HEK293 (cell line): ENCODE measurements around the gene RNF113B.

Source experiments
- CTCF ChIA-PET: fragments of 350-600 bp; formaldehyde crosslinking; extraction: SDS; loops from one replicate; lab custom pipeline; 2021; ENCODE audit warnings: antibody characterized with exemption; lab: Yijun Ruan, JAX
- POLR2A ChIA-PET: fragments of 300-600 bp; formaldehyde crosslinking; extraction: SDS; loops from one replicate; lab custom pipeline; 2020; ENCODE audit warnings: antibody characterized with exemption, inconsistent platforms; lab: Yijun Ruan, JAX
- H3K27ac ChIP-seq: fragments of 200-500 bp; sonication (Bioruptor generic); 2 replicates; pipeline ENCODE4 v1.5.1; 2014; ENCODE audit warnings: low read depth, low read length, control low read depth, inconsistent platforms; ENCODE audit errors: extremely low read depth
- H3K36me3 ChIP-seq, 2 experiments: fragments of 200-500 bp in 1 of 2; sonication (Bioruptor generic) in 1 of 2; 1 replicate in 1 of 2; 2 replicates in 1 of 2; pipeline ENCODE4 v1.5.1; 2014 to 2017; ENCODE audit warnings: inconsistent platforms in 2 of 2, low read length in 2 of 2; ENCODE audit not compliant: control insufficient read depth in 2 of 2, insufficient read depth in 1 of 2
- H3K4me1 ChIP-seq: fragments of 200-500 bp; sonication (Bioruptor generic); 2 replicates; pipeline ENCODE4 v1.5.1; 2014; ENCODE audit warnings: mild to moderate bottlenecking, low read length, inconsistent platforms; ENCODE audit not compliant: control insufficient read depth, insufficient read depth
- H3K4me3 ChIP-seq: 2 replicates; pipeline ENCODE4 v1.5.1; 2011; ENCODE audit warnings: low read depth, mild to moderate bottlenecking, control low read depth, low read length, moderate library complexity
- H3K9me3 ChIP-seq: fragments of 200-500 bp; sonication (Bioruptor generic); 2 replicates; pipeline ENCODE4 v1.5.1; 2014; ENCODE audit warnings: low read depth, low read length, inconsistent platforms; ENCODE audit not compliant: control insufficient read depth, insufficient read depth
- FEZF1 ChIP-seq: fragments of 450-650 bp; formaldehyde crosslinking; IDR thresholded peaks from 2 replicates; pipeline ENCODE4 v1.5.1; 2016; ENCODE audit warnings: missing biosample characterization, missing genetic modification characterization
- GLI4 ChIP-seq: fragments of 450-650 bp; formaldehyde crosslinking; IDR thresholded peaks from 2 replicates; pipeline ENCODE4 v1.5.1; 2016; ENCODE audit warnings: missing biosample characterization, missing genetic modification characterization
- KLF8 ChIP-seq: fragments of 450-650 bp; formaldehyde crosslinking; IDR thresholded peaks from 2 replicates; pipeline ENCODE4 v1.5.1; 2016; ENCODE audit warnings: missing biosample characterization, missing genetic modification characterization
- MZF1 ChIP-seq: fragments of 450-650 bp; formaldehyde crosslinking; IDR thresholded peaks from 2 replicates; pipeline ENCODE4 v1.5.1; 2017; ENCODE audit warnings: missing biosample characterization, missing genetic modification characterization, borderline replicate concordance
- PRDM1 ChIP-seq: fragments of 450-650 bp; formaldehyde crosslinking; IDR thresholded peaks from 2 replicates; pipeline ENCODE4; 2016; ENCODE audit warnings: missing biosample characterization, missing genetic modification characterization
- SP7 ChIP-seq: fragments of 450-650 bp; formaldehyde crosslinking; IDR thresholded peaks from 2 replicates; pipeline ENCODE4 v1.5.1; 2016; ENCODE audit warnings: missing biosample characterization, missing genetic modification characterization
- WT1 ChIP-seq: fragments of 450-650 bp; formaldehyde crosslinking; IDR thresholded peaks from 2 replicates; pipeline ENCODE4 v1.5.1; 2016; ENCODE audit warnings: missing biosample characterization, missing genetic modification characterization
- ZBTB17 ChIP-seq: fragments of 450-650 bp; formaldehyde crosslinking; IDR thresholded peaks from 2 replicates; pipeline ENCODE4 v1.5.1; 2016; ENCODE audit warnings: missing biosample characterization, missing genetic modification characterization
- ZBTB48 ChIP-seq: fragments of 450-650 bp; formaldehyde crosslinking; IDR thresholded peaks from 2 replicates; pipeline ENCODE4 v1.5.1; 2016; ENCODE audit warnings: missing biosample characterization, missing genetic modification characterization
- ZEB2 ChIP-seq: fragments of 450-650 bp; formaldehyde crosslinking; IDR thresholded peaks from 2 replicates; pipeline ENCODE4 v1.5.1; 2016; ENCODE audit warnings: missing biosample characterization, missing genetic modification characterization
- ZNF133 ChIP-seq: fragments of 450-650 bp; formaldehyde crosslinking; IDR thresholded peaks from 2 replicates; pipeline ENCODE4 v1.5.1; 2016; ENCODE audit warnings: missing biosample characterization, missing genetic modification characterization
- ZNF248 ChIP-seq: fragments of 450-650 bp; formaldehyde crosslinking; IDR thresholded peaks from 2 replicates; pipeline ENCODE4 v1.5.1; 2017; ENCODE audit warnings: missing biosample characterization, missing genetic modification characterization
- ZNF366 ChIP-seq: fragments of 450-650 bp; formaldehyde crosslinking; conservative IDR thresholded peaks from 2 replicates; pipeline ENCODE4 v1.5.1; 2016; ENCODE audit warnings: missing biosample characterization, missing genetic modification characterization
- ZNF629 ChIP-seq: fragments of 450-650 bp; formaldehyde crosslinking; IDR thresholded peaks from 2 replicates; pipeline ENCODE4 v1.5.1; 2017; ENCODE audit warnings: missing biosample characterization, missing genetic modification characterization
- TF ChIP-seq, protein P1 (sequence below): fragments of 450-650 bp; formaldehyde crosslinking; IDR thresholded peaks from 2 replicates; pipeline ENCODE4 v1.5.1; 2017; ENCODE audit warnings: missing biosample characterization, missing genetic modification characterization
- TF ChIP-seq, protein P2 (sequence below): fragments of 450-650 bp; formaldehyde crosslinking; IDR thresholded peaks from 2 replicates; pipeline ENCODE4 v1.5.1; 2016; ENCODE audit warnings: missing biosample characterization, missing genetic modification characterization
- TF ChIP-seq, protein P3 (sequence below): fragments of 450-650 bp; formaldehyde crosslinking; IDR thresholded peaks from 2 replicates; pipeline ENCODE4 v1.5.1; 2016; ENCODE audit warnings: missing biosample characterization, missing genetic modification characterization
- TF ChIP-seq, protein P4 (sequence below): fragments of 450-650 bp; formaldehyde crosslinking; IDR thresholded peaks from 2 replicates; pipeline ENCODE4 v1.5.1; 2017; ENCODE audit warnings: missing biosample characterization, missing genetic modification characterization
- TF ChIP-seq, protein P5 (sequence below): fragments of 450-650 bp; formaldehyde crosslinking; IDR thresholded peaks from 2 replicates; pipeline ENCODE4; 2016; ENCODE audit warnings: missing biosample characterization, missing genetic modification characterization
- TF ChIP-seq, protein P6 (sequence below): fragments of 450-650 bp; formaldehyde crosslinking; IDR thresholded peaks from 2 replicates; pipeline ENCODE4 v1.5.1; 2016; ENCODE audit warnings: missing biosample characterization, missing genetic modification characterization, borderline replicate concordance

The RNF113B gene

DNA sequence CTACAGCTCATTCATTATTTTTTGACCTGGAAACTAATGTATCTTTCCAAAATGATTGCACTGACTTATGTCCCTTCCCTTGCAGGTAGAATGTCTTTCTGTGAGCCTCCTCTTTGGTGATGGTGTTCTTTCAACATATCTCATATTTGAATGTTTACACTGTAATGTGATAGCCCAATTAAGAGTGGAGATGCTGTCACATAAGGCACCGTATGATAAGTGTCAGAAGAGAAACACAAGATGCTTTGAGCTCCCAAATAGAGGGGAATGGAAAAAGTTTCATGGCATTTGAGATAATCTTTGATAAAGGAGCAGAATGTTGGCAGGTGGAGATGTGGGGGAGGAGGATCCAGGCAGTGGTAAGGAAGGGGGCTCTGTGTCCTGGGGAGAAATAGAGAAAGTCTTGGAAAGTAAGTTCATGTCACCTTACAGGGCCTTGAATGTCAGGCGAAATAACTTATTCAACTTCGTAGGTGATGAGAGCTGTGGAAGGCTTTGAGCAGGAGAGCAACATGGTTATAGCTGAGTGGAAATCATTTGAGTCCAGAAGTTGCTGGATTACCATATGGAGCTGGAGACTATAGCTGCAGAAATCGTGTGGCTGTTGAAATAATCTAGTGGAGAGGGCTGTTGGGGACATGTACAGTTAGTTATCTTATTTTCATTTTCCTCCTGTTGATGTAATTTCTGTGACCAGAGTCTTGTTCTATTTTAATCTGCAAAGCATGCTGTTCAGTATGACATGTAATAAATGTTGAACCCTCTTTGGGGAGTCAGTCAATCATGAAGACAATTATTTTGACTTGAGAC is 10.3 kb upstream of the RNF113B start:
- CTCF ChIA-PET: interaction anchor here (0.6 to 0.9 kb wide), 3 partner anchors 13 to 50 kb away, joined by 3 to 7 read pairs (median 3); no protein-coding TSS in a partner anchor
- Histone ChIP-seq H3K4me1 (peaks cover 12% of the 10 kb centered on the region; the same call in 1 of the 2 replicates), H3K4me3 (no peak overlapping the region), H3K9me3 (no peaks in the 10 kb centered on the region), H3K36me3 (no peaks in the 10 kb centered on the region), H3K27ac (no peak overlapping the region)
- POLR2A ChIA-PET: interaction anchor here (0.6 kb wide), 1 partner anchor 15 kb away, joined by 3 read pairs; no protein-coding TSS in a partner anchor
- TF ChIP-seq, protein P1, sequence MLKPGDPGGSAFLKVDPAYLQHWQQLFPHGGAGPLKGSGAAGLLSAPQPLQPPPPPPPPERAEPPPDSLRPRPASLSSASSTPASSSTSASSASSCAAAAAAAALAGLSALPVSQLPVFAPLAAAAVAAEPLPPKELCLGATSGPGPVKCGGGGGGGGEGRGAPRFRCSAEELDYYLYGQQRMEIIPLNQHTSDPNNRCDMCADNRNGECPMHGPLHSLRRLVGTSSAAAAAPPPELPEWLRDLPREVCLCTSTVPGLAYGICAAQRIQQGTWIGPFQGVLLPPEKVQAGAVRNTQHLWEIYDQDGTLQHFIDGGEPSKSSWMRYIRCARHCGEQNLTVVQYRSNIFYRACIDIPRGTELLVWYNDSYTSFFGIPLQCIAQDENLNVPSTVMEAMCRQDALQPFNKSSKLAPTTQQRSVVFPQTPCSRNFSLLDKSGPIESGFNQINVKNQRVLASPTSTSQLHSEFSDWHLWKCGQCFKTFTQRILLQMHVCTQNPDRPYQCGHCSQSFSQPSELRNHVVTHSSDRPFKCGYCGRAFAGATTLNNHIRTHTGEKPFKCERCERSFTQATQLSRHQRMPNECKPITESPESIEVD (tag by site-specific recombination): peak; percentile 60
- TF ChIP-seq, protein P2, sequence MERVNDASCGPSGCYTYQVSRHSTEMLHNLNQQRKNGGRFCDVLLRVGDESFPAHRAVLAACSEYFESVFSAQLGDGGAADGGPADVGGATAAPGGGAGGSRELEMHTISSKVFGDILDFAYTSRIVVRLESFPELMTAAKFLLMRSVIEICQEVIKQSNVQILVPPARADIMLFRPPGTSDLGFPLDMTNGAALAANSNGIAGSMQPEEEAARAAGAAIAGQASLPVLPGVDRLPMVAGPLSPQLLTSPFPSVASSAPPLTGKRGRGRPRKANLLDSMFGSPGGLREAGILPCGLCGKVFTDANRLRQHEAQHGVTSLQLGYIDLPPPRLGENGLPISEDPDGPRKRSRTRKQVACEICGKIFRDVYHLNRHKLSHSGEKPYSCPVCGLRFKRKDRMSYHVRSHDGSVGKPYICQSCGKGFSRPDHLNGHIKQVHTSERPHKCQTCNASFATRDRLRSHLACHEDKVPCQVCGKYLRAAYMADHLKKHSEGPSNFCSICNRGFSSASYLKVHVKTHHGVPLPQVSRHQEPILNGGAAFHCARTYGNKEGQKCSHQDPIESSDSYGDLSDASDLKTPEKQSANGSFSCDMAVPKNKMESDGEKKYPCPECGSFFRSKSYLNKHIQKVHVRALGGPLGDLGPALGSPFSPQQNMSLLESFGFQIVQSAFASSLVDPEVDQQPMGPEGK (tag by site-specific recombination): peak; percentile 27; the same call in 1 of the 2 replicates
- TF ChIP-seq ZBTB48 (tag by site-specific recombination): peak; percentile 95
- peak; percentile 80 for TF ChIP-seq GLI4
- TF ChIP-seq, protein P3, sequence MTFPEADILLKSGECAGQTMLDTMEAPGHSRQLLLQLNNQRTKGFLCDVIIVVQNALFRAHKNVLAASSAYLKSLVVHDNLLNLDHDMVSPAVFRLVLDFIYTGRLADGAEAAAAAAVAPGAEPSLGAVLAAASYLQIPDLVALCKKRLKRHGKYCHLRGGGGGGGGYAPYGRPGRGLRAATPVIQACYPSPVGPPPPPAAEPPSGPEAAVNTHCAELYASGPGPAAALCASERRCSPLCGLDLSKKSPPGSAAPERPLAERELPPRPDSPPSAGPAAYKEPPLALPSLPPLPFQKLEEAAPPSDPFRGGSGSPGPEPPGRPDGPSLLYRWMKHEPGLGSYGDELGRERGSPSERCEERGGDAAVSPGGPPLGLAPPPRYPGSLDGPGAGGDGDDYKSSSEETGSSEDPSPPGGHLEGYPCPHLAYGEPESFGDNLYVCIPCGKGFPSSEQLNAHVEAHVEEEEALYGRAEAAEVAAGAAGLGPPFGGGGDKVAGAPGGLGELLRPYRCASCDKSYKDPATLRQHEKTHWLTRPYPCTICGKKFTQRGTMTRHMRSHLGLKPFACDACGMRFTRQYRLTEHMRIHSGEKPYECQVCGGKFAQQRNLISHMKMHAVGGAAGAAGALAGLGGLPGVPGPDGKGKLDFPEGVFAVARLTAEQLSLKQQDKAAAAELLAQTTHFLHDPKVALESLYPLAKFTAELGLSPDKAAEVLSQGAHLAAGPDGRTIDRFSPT (tag by site-specific recombination): peak; percentile 45; the same call in 1 of the 2 replicates
- peak; percentile 59 for TF ChIP-seq ZBTB17 (tag by site-specific recombination)
- peak; percentile 54; the same call in 1 of the 2 replicates for TF ChIP-seq ZNF366 (tag by site-specific recombination)
- TF ChIP-seq FEZF1 (tag by site-specific recombination): peak; percentile 44; the same call in 1 of the 2 replicates
- TF ChIP-seq, protein P4, sequence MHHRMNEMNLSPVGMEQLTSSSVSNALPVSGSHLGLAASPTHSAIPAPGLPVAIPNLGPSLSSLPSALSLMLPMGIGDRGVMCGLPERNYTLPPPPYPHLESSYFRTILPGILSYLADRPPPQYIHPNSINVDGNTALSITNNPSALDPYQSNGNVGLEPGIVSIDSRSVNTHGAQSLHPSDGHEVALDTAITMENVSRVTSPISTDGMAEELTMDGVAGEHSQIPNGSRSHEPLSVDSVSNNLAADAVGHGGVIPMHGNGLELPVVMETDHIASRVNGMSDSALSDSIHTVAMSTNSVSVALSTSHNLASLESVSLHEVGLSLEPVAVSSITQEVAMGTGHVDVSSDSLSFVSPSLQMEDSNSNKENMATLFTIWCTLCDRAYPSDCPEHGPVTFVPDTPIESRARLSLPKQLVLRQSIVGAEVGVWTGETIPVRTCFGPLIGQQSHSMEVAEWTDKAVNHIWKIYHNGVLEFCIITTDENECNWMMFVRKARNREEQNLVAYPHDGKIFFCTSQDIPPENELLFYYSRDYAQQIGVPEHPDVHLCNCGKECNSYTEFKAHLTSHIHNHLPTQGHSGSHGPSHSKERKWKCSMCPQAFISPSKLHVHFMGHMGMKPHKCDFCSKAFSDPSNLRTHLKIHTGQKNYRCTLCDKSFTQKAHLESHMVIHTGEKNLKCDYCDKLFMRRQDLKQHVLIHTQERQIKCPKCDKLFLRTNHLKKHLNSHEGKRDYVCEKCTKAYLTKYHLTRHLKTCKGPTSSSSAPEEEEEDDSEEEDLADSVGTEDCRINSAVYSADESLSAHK (tag by site-specific recombination): peak; percentile 51; the same call in 1 of the 2 replicates
- TF ChIP-seq, protein P5, sequence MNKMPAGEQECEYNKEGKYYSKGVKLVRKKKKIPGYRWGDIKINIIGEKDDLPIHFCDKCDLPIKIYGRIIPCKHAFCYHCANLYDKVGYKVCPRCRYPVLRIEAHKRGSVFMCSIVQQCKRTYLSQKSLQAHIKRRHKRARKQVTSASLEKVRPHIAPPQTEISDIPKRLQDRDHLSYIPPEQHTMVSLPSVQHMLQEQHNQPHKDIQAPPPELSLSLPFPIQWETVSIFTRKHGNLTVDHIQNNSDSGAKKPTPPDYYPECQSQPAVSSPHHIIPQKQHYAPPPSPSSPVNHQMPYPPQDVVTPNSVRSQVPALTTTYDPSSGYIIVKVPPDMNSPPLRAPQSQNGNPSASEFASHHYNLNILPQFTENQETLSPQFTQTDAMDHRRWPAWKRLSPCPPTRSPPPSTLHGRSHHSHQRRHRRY (tag by site-specific recombination): no peak
- TF ChIP-seq WT1 (tag by site-specific recombination): peak; percentile 50; the same call in 1 of the 2 replicates
- TF ChIP-seq ZEB2 (tag by site-specific recombination): 0 out of 2 replicates have a peak, but pooled peaks have one; percentile 52
- TF ChIP-seq PRDM1 (tag by site-specific recombination): peak; percentile 76
- peak; percentile 68; the same call in 1 of the 2 replicates for TF ChIP-seq MZF1 (tag by site-specific recombination)
- TF ChIP-seq SP7: peak; percentile 69
- peak; percentile 49; the same call in 1 of the 2 replicates for TF ChIP-seq ZNF629 (tag by site-specific recombination)
- no peak for TF ChIP-seq ZNF133 (tag by site-specific recombination)
- no peak for TF ChIP-seq ZNF248 (tag by site-specific recombination)
- TF ChIP-seq, protein P6, sequence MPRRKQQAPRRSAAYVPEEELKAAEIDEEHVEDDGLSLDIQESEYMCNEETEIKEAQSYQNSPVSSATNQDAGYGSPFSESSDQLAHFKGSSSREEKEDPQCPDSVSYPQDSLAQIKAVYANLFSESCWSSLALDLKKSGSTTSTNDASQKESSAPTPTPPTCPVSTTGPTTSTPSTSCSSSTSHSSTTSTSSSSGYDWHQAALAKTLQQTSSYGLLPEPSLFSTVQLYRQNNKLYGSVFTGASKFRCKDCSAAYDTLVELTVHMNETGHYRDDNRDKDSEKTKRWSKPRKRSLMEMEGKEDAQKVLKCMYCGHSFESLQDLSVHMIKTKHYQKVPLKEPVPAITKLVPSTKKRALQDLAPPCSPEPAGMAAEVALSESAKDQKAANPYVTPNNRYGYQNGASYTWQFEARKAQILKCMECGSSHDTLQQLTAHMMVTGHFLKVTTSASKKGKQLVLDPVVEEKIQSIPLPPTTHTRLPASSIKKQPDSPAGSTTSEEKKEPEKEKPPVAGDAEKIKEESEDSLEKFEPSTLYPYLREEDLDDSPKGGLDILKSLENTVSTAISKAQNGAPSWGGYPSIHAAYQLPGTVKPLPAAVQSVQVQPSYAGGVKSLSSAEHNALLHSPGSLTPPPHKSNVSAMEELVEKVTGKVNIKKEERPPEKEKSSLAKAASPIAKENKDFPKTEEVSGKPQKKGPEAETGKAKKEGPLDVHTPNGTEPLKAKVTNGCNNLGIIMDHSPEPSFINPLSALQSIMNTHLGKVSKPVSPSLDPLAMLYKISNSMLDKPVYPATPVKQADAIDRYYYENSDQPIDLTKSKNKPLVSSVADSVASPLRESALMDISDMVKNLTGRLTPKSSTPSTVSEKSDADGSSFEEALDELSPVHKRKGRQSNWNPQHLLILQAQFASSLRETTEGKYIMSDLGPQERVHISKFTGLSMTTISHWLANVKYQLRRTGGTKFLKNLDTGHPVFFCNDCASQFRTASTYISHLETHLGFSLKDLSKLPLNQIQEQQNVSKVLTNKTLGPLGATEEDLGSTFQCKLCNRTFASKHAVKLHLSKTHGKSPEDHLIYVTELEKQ (tag by site-specific recombination): peak; percentile 60; the same call in 1 of the 2 replicates
- TF ChIP-seq KLF8 (tag by site-specific recombination): peak; percentile 47; the same call in 1 of the 2 replicates
